Stimulated activated CD4-positive, alpha-beta T cell treated with anti-CD3 and anti-CD28 coated beads, TNF-alpha, amount 100 ng/mL, for 24 hours (primary cell): ENCODE measurements around the gene PMEL.
A peak's percentile ranks its signal among the peaks of the same experiment; 100 is the strongest.
"Not testable (repeated sequence)": the region's sequence is repeated elsewhere in the genome, so short reads cannot be mapped to it uniquely, and the experiment has no call there.

Source experiments
- DNase-seq, 3 experiments: peaks; one replicate each; pipeline ENCODE4 v3.0.0-alpha.2; 2020; ENCODE audit warnings: low read depth in 3 of 3

The PMEL gene

GRCh38 chr12:55965941-55966407 is at the start of gene PMEL:
Gene PMEL (minus strand): TSS chr12:55966042. CDS start chr12:55966011, 31 bp downstream.
- no peak for DNase-seq

GRCh38 chr12:56014205-56014604 is 48.4 kb upstream of the PMEL start:
- DNase-seq, result no peak

- no peak for DNase-seq
Observed at GRCh38 chr12:56013482-56013881, 47.6 kb upstream of the PMEL start.

GRCh38 chr12:56011509-56012090 is 45.8 kb upstream of the PMEL start:
- no peak for DNase-seq

DNA sequence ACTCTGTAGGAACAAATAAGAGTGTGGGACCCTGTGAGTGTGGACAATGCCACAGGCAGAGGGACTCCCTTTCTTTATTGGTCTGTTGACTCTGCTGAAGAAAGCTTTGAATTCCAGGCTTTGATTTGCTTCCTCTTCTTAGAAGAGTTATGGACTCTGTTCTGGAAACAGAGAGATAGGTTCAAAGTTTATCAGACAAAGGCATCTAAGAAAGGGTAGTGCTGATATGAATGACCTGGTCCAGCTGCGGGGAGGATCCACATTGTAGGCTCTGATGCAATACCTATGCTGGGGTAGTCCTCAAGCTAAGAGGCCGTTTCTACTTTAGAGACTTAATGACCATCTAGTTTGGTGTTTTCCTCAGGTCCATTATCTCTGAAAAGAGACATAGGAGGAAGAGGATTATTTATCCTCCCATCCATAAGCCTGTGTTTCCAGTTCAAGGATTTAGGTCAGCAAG is 44.3 kb upstream of the PMEL start:
- no peak for DNase-seq

GRCh38 chr12:56007564-56008559 is 42.0 kb upstream of the PMEL start:
- DNase-seq, result peak; percentile 31 to 65 (median 47)

- DNase-seq, result no peak
Observed at GRCh38 chr12:56004211-56004610, 38.4 kb upstream of the PMEL start.

DNA sequence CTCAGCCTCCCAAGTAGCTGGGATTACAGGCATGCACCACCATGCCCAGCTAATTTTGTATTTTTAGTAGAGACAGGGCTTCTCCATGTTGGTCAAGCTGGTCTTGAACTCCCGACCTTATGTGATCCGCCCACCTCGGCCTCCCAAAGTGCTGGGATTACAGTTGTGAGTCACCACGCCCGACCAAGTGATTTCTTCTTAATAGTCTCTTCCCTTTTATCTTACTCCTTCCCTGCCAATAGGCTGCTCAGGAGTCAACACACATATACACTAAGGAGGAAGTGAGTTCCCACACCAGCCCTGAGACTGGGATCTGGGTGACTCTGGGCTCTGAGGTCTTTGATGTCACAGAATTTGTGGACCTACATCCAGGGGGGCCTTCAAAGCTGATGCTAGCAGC is 37.5 kb upstream of the PMEL start:
- DNase-seq, result not testable (repeated sequence)

DNA sequence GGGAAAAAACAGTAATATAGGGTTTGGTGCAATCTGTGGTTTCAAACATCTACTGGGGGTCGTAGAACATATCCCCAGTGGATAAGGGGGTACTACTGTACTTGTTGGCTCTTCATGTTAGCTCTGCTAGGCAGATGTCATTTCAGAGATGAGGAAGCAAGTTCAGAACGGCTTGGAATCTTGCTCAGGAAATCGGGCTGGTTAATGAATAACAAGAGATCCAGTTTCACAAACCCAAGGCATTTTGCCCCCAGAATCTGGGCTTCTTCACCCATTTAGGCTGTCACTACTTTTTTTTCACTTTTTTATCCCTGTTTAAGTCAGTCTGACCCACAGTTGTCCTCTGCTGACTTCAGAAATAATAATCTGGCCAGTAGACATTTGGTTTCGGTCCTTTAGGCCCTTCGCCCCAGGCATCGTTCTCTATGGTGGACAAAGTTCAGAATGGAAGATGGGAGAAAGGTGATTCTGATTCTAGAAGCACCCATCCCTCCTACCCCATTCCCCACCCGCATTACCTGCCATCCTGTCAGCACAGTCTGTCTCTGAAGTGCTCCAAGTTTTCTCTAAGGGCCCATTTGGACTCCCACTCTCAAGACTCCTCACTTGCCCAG is 35.8 kb upstream of the PMEL start:
- no peak for DNase-seq

- not testable (repeated sequence) for DNase-seq
Observed at GRCh38 chr12:55999999-56000540, 34.2 kb upstream of the PMEL start.

- DNase-seq, result not testable (repeated sequence)
Observed at GRCh38 chr12:55999522-55999921, 33.7 kb upstream of the PMEL start.

GRCh38 chr12:55997535-55997859 is 31.7 kb upstream of the PMEL start:
- no peak for DNase-seq

GRCh38 chr12:55996715-55997534 is 31.1 kb upstream of the PMEL start, which contains the start of gene SUOX:
Gene SUOX (plus strand): TSS chr12:55997276. CDS start chr12:56002222, 4,946 bp downstream.
- DNase-seq, result peak in 1 of 3 experiments; percentile 45

- peak; percentile 43 to 44 (median 43) for DNase-seq
Observed at GRCh38 chr12:55996201-55996714, 30.4 kb upstream of the PMEL start.

- no peak for DNase-seq
Observed at GRCh38 chr12:55995366-55995765, 29.5 kb upstream of the PMEL start.

- no peak for DNase-seq
Observed at GRCh38 chr12:55993230-55993853, 27.5 kb upstream of the PMEL start.

DNA sequence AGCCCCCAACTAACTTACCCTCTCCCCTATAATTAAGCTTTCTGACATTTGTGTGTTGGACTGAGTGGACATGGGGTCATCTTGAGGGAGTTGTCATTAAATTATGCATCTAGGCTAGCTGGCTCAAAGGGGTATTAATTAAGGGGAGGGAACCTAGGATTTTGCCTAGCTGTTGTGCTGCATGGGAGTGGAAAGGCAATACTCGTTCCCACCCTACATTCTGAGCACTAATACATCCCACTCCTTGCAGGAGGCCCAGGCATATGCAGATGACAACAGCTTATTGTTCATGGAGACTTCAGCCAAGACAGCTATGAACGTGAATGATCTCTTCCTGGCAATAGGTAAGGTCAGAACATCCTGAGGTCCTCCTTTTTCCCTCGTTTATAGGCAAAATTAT is 25.3 kb upstream of the PMEL start:
- DNase-seq, result no peak

- DNase-seq, result not testable (repeated sequence)
Observed at GRCh38 chr12:55985976-55986375, 20.1 kb upstream of the PMEL start.

DNA sequence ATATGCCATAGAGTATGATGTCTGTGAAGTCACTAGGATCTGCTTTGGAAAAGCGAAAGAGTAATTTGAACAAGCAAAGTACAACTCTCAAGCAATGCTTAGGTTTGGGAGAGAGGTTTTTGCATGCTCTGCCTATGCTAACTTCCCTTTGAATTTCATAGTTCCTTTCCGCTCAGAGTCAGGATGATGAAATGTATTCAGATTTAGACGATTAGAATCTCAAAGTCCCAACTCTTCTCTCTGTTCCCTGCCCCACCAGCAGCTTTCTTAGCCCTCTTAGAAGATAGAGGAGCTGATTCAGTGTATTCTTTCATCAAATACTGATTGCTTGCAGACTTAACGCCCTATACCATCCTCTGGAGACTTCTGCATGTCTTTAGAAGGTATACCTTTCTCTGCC is 19.5 kb upstream of the PMEL start:
- DNase-seq, result no peak

- no peak for DNase-seq
Observed at GRCh38 chr12:55984861-55985260, 19.0 kb upstream of the PMEL start.
